HepG2 (cell line): ENCODE measurements around the gene MTMR3. TPM values are rescaled to one million over a fixed set of nuclear protein-coding genes. Genes with fewer than 3 reads are reported as not detected.
"Not testable (repeated sequence)": the region's sequence is repeated elsewhere in the genome, so short reads cannot be mapped to it uniquely, and the experiment has no call there.

ENCODE experiments used
- ATAC-seq: fragments of 200-7000 bp; cut with Tn5 transposase; 3 replicates; pipeline ENCODE4 v1.9.1; 2020; ENCODE audit warnings: mild to moderate bottlenecking, moderate library complexity
- BruUV-seq: library from RNA; stranded (reverse); fragments of 400-500 nt; replicated peaks from 2 replicates; lab custom pipeline; 2021; lab: Mats Ljungman, UMichigan
- CTCF ChIA-PET: fragments of 300-600 bp; formaldehyde crosslinking; extraction: SDS; loops from one replicate; lab custom pipeline; 2021; ENCODE audit warnings: low total read pairs, inconsistent platforms, low intra/inter-chr PET ratio; lab: Yijun Ruan, JAX
- POLR2A ChIA-PET: fragments of 350-600 bp; sonication (Branson Sonifier 250); formaldehyde crosslinking; loops from one replicate; lab custom pipeline; 2020; ENCODE audit warnings: antibody characterized with exemption, inconsistent platforms; lab: Yijun Ruan, JAX
- DNase-seq: peaks from one replicate; pipeline ENCODE4 v3.0.0-alpha.2; 2015; ENCODE audit warnings: low spot score
- FAIRE-seq: peaks from 3 replicates; lab custom pipeline; 2011; peaks lifted over from hg19 to GRCh38; lab: Jason Lieb, UNC
- H2AFZ ChIP-seq: one replicate; pipeline ENCODE4 v1.6.1; 2011; ENCODE audit warnings: low read length, inconsistent platforms
- H3K27ac ChIP-seq: fragments of 300-600 bp; 3 replicates; pipeline ENCODE4 v1.8.0; 2011; ENCODE audit warnings: mixed run types, mild to moderate bottlenecking, mixed read lengths, low read length, inconsistent platforms; ENCODE audit not compliant: insufficient read depth; ENCODE audit errors: extremely low read length
- H3K27me3 ChIP-seq, 2 experiments: fragments of 200-600 bp in 1 of 2; 2 replicates in 1 of 2; 3 replicates in 1 of 2; pipeline versions ENCODE4 v1.6.0 to v1.8.0; 2011; ENCODE audit warnings: low read length in 2 of 2, mild to moderate bottlenecking in 2 of 2, moderate library complexity in 2 of 2, inconsistent platforms in 1 of 2; ENCODE audit not compliant: insufficient read depth in 2 of 2, control insufficient read depth in 1 of 2
- H3K36me3 ChIP-seq, 2 experiments: fragments of 200-600 bp in 1 of 2; replicated peaks in 1 of 2; 2 replicates in 1 of 2; 3 replicates in 1 of 2; pipeline versions ENCODE4 v1.5.1 to v1.8.0; 2011; ENCODE audit warnings: low read length in 2 of 2, inconsistent platforms in 1 of 2; ENCODE audit not compliant: insufficient read depth in 2 of 2, control insufficient read depth in 1 of 2
- H3K4me1 ChIP-seq: 2 replicates; pipeline ENCODE4 v1.5.1; 2012; ENCODE audit warnings: low read length, inconsistent platforms; ENCODE audit not compliant: insufficient read depth
- H3K4me2 ChIP-seq: 2 replicates; pipeline ENCODE4 v1.6.0; 2011; ENCODE audit warnings: low read depth, low read length, inconsistent platforms
- H3K4me3 ChIP-seq, 3 experiments: fragments of 200-600 bp in 1 of 3; sonication (generic), shearing (Covaris generic) in 1 of 3; replicated peaks in 1 of 3; 2 replicates each; pipeline ENCODE4 v1.5.1; 2011 to 2016; ENCODE audit warnings: low read length in 3 of 3, inconsistent platforms in 2 of 3, low read depth in 2 of 3, mild to moderate bottlenecking in 2 of 3, control low read depth in 1 of 3, mixed read lengths in 1 of 3; ENCODE audit not compliant: insufficient read depth in 1 of 3
- H3K79me2 ChIP-seq: one replicate; pipeline ENCODE4 v1.6.1; 2011; ENCODE audit warnings: low read length, inconsistent platforms; ENCODE audit not compliant: insufficient read depth
- H3K9ac ChIP-seq: 2 replicates; pipeline ENCODE4 v1.6.0; 2011; ENCODE audit warnings: mild to moderate bottlenecking, low read depth, low read length, inconsistent platforms; ENCODE audit not compliant: insufficient read depth
- H3K9me3 ChIP-seq: 2 replicates; pipeline ENCODE4 v1.5.1; 2012; ENCODE audit warnings: mild to moderate bottlenecking, low read length
- H4K20me1 ChIP-seq: 2 replicates; pipeline ENCODE4 v1.6.0; 2011; ENCODE audit warnings: inconsistent platforms, mild to moderate bottlenecking, low read length, moderate library complexity; ENCODE audit not compliant: insufficient read depth
- ISL2 ChIP-seq: sonication (generic); formaldehyde crosslinking; IDR thresholded peaks from 2 replicates; pipeline ENCODE4 v1.5.0; 2020; ENCODE audit warnings: missing genetic modification reagents
- KMT2B ChIP-seq: IDR thresholded peaks from 2 replicates; pipeline ENCODE4 v1.6.1; 2016; ENCODE audit warnings: missing genetic modification reagents, missing compliant biosample characterization
- MAFK ChIP-seq, 2 experiments: IDR thresholded peaks in 1 of 2; conservative IDR thresholded peaks in 1 of 2; 2 replicates each; pipeline ENCODE4 v1.6.1; 2011; ENCODE audit warnings: improper control_type of control experiment in 2 of 2, low read length in 2 of 2
- ZBTB38 ChIP-seq: sonication (generic); formaldehyde crosslinking; IDR thresholded peaks from 2 replicates; pipeline ENCODE4 v1.5.1; 2020; ENCODE audit warnings: mild to moderate bottlenecking, missing genetic modification reagents
- ZFX ChIP-seq: sonication (generic); formaldehyde crosslinking; IDR thresholded peaks from 2 replicates; pipeline ENCODE4 v1.4.0; 2020; ENCODE audit warnings: mild to moderate bottlenecking, low read depth, missing genetic modification reagents, moderate library complexity
- WGBS: methylation state at CpG from one replicate; pipeline ENCODE4 v1.1.6; 2017; ENCODE audit warnings: low lambda C conversion rate; 5-methylcytosine and 5-hydroxymethylcytosine counted together
- in situ Hi-C: cut with HindIII; loops from 2 replicates; pipeline ENCODE4 v1.10.0; 2017; ENCODE audit warnings: low pct_unique_long_range_greater_than_20kb; ENCODE audit not compliant: extremely low pct_ligation_motif_present
- intact Hi-C: fragments of 100-400 bp; cut with micrococcal nuclease; formaldehyde crosslinking; loops from one replicate; pipeline ENCODE4 v1.10.0; 2022; ENCODE audit not compliant: unreplicated experiment
- polyA plus RNA-seq, 8 experiments: library from polyadenylated mRNA; depleted of rRNA in 3 of 8; stranded (reverse) in 7 of 8; unstranded in 1 of 8; fragments of >200 nt; fragmentation: Illumina TruSeq in 4 of 8; extraction: Trizol in 4 of 8; gene quantifications; 2 replicates each; pipeline versions ENCODE4 v1.2.1 to v1.2.3, GENCODE V29; 2011 to 2016; ENCODE audit warnings: low read depth in 4 of 8, missing spikeins in 1 of 8, mixed read lengths in 1 of 8; ENCODE audit not compliant: insufficient read depth in 1 of 8
- total RNA-seq, 5 experiments: library from RNA; depleted of rRNA; stranded (reverse); fragments of >200 nt; fragmentation: Illumina TruSeq; extraction: Trizol; gene quantifications; 2 replicates each; pipeline ENCODE4 v1.2.3, GENCODE V29; 2016; ENCODE audit warnings: low read depth in 1 of 5

Gene MTMR3
- total and polyA plus RNA-seq, 2 of the 13 experiments (the other 11 are each of a cell fraction or from before 2014, with no cell fraction given) = 12.6 to 24.8 TPM

DNA sequence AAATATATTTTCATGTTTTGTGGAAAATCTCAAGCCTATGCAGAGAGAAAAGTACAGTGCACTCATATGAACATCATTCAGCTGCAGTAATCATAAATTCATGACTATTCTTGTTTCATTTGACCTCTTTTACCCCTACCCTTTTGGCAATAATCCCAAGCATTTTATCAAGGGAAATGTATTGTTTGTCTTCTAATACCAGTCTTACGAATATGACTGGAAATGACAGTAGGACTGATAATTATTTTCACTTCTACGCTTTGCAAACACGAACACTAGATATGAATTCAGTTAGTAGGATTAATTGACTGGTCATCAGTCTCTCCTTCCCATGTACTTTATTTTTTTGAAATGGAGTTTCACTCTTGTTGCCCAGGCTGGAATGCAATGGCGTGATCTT is 90.3 kb downstream of the MTMR3 start:
- Histone ChIP-seq H3K79me2 (no peaks in the 10 kb centered on the region), H3K9me3 (no peaks in the 10 kb centered on the region), H2AFZ (no peak overlapping the region), H3K36me3 (peaks cover 0 to 4% of the 10 kb centered on the region in 2 experiments; a peak in 3 of 5 replicates), H3K4me2 (no peak overlapping the region), H4K20me1 (no peaks in the 10 kb centered on the region), H3K27me3 (no peaks in the 10 kb centered on the region), H3K9ac (no peak overlapping the region), H3K27ac (no peak overlapping the region), H3K4me1 (no peaks in the 10 kb centered on the region), H3K4me3 (no peak overlapping the region)
- DNase-seq (no peak), ATAC-seq (no peak), FAIRE-seq (no peak)
- ChIA-PET CTCF (no interaction called here), POLR2A (no interaction called here)
- TF ChIP-seq MAFK (conservative IDR thresholded peaks at IDR 0.05 in 1 of 2, IDR thresholded peaks at IDR 0.05 in 1 of 2; ENCODE audit: low read length in 2 of 2) (no peak), ZFX (no peak), KMT2B (no peak), ISL2 (CRISPR knock-in tag) (no peak), ZBTB38 (CRISPR knock-in tag) (no peak)
- 97% methylated on average over 4 of the region's 4 CpGs for WGBS
- no TSS peak for BruUV-seq
- intact Hi-C loops = no loop called here
- in situ Hi-C loops = no loop called here

DNA sequence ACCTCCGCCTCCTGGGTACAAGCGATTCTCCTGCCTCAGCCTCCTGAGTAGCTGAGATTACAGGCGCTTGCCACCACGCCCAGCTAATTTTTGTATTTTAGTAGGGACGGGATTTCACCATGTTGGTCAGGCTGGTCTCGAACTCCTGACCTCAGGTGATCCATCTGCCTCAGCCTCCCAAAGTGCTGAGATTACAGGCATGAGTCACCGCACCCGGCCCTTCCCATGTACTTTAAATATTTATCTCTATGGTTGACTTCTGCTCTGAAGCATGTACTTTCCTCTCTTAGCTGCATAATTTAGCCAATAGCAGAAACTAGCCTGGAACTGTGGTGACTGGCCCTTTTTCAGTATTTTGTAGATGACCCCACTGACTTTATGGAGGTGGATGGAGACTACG is 90.7 kb downstream of the MTMR3 start:
- H3K36me3 ChIP-seq, H4K20me1 ChIP-seq, H3K27ac ChIP-seq, H3K79me2 ChIP-seq, in situ Hi-C loops, FAIRE-seq, intact Hi-C loops, H3K4me3 ChIP-seq, H3K9me3 ChIP-seq, CTCF ChIA-PET, H3K9ac ChIP-seq, H3K27me3 ChIP-seq, H3K4me1 ChIP-seq, ATAC-seq, DNase-seq, H2AFZ ChIP-seq, H3K4me2 ChIP-seq, POLR2A ChIA-PET, BruUV-seq: not testable (repeated sequence)
- WGBS = 75% methylated on average over 9 of the region's 9 CpGs
